ENCODE measurements around the gene SDK2.

Gene SDK2

DNA sequence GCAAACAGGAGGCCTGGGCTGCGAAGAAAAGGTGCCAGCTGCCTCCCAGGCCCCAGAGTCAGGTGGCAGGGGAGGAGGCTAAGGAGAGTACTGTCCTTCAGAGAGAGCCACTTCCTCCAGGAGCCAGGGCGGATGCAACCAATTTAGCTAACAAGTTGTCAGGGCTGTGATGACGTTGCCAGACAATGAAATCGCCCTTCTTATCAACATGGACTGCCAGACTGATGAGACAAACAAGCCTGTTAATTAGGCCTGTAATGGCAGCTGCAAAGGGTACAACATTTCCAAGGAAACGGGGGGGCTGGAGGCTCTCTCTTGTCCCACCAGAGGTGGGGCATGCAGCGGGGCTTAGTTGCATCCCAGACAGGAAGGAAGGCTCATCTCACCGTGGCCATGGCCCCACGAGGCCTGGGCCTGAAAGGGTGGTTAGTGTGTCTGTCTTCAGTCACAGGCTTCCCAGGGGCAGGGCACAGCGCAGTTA is 111.8 kb downstream of the SDK2 start:
- no peak for DNase-seq

- DNase-seq: no peak
These were observed 113.1 kb downstream of the SDK2 start for GRCh38 chr17:73531158-73531557.

DNA sequence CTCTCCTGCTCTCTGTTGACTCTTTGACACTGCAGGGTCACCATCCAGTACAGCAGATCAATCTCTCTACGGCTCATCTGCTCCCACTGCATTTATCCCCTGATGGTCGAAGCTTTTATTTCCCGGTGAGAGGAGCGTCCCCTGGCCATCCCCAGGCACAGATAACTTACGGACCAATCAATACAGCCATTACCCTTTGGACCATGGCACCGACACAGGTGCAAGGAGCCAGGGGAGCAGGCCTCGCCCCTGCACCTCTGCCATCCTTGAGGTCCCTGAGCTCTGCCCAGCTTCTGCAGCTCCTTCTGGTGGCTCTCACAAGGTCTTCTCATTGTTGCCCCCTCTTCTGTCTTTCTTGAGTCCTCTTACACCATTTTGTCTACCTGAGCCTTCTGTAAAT is 115.6 kb downstream of the SDK2 start:
- DNase-seq: no peak

DNA sequence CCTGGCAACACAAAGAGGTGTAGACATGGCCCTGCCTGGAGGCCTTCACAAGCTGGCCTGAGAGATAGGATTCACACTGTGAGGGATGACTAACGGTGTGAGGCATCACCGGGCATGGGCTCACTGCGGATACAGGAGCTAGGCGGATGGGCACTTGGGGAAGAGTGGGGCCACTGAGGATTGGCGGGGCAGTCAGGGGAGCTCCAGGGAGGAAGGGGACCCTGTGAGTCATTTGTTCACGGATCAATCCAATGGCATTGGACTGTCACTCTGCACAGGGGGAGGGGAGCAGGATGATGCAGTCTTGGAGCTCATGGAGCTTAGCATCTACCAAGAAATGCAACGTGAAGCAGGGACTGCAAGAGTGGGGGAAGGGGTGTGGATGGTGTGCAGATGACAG is 117.3 kb downstream of the SDK2 start:
- DNase-seq: no peak

- DNase-seq: no peak
These were observed 119.1 kb downstream of the SDK2 start for GRCh38 chr17:73524941-73525679.

DNA sequence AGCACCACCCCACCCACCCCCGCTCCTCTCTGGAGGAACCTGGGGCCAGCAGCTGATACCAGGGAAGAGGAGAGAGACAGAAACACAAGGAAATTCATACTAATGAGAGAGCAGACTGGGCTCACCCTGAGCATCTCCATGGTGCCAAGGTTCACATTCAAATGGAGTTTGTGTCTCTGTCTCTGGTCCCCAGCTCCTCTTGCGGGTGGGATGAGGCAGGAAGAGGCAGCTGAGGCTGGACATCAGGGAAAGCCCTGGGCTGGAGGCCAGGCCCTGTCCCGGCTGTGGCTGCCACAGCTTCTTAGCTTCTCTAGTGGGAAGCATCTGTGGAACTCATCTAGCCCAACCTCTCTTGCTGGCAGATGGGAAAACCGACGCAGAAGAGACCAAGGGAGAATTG is 121.5 kb downstream of the SDK2 start:
- no peak for DNase-seq

DNA sequence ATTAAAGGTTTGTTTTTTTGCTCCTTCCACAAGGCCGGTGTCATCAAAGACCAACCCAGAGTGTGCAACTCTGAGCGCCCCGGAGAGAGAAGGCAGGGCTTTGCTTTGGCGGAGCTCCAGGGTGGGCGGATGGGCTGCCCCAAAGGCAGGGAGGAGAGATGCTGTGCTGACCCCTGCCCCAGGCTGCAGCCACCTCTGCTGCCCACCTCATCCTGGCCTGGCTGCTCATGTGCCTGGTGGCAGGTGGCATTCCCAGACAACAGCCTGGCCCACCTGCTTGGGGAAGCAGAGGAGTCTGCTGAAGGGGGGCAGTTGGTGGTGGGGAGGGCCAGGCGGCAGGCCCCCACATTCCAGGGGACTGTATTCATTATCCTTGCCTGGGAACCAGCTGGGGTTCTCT is 122.1 kb downstream of the SDK2 start:
- no peak for DNase-seq

DNA sequence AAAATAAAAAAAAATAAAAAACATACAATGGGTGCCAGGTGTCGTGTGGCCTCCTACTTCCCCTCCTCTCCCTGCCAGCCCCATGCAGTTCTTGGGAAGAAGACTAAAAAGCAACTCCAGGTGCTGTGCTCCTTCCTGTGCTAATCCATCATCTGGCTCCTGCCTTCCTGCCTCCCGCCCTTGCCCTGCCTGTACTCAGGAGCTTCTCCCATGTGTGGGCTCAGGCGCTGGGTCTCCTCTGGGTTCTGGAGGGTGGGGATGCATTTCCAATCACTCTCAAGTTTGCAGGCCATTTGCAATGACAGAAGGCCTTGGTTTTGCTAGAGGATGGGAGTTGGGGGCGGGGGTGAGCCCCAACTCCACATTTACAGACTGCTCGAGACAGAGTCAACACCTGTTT is 122.9 kb downstream of the SDK2 start:
- no peak for DNase-seq

DNA sequence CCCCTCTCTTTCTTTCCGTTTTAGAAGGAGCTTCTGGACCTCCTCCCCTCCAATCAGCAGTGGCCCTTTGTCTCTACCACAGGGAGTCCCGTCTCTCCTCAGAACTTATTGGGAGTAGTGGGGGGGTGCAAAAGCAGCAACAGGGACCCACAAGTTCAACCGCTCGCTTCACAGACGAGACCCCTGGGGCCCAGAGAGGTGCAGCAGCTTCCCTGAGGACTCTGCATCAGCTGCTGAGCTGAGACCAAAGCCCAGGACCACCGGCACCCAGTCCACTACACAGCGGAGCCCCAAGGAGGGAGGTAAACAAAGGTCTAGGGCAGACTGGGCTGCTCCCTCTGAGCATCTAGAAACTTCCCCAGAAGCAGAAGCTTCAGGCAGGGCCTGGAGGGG is 123.9 kb downstream of the SDK2 start:
- DNase-seq: no peak

DNA sequence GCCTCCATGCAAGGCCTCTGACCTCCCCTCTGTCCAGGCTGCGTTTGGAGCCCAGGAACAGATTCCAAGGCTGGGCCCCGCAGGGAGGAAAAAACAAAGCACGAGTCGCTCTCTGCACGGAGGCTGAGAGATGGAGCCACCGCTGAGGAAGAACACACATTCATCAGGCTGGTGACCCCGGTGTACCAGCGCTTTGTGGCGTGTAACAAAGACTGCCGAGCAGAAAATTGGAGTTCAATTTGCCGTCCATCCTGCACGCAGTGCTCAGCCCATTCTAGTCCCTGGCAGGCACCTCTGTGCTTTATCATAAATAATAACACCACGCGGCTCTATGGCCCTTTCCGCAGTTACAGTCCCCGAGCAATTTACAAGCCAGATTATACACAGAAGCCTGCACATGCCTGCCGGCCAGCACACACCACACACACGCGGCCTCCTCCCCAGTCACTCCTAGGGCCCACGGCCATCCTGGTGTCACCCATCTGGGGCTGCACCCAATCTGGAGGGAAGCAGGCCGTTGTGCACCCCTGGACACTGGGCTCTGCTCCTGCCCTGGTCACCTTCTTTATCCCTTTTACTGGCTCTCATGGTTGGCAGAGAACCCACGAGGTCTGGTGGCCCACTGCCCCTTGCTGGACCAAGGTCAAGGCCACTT is 124.4 kb downstream of the SDK2 start:
- DNase-seq: no peak

DNA sequence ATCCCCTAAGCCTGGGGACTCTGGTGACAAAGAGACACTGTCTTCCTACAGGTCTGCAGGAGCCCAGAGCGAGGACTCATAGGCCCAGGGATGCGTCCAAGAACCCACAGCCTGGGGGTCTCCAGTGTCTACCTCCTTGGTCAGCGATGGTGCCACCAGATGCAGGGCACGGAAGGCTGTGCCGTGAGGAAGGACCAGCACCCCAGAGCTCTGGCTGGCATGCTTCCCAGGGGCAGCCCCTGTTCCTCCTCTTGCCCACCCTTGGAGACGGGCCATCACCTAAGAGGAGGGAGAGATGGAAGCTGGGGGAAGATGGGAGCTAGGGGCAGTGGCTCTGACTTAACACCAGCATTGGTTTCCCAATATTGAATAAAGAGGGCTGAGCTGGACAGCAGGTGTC is 125.2 kb downstream of the SDK2 start:
- DNase-seq: no peak

DNA sequence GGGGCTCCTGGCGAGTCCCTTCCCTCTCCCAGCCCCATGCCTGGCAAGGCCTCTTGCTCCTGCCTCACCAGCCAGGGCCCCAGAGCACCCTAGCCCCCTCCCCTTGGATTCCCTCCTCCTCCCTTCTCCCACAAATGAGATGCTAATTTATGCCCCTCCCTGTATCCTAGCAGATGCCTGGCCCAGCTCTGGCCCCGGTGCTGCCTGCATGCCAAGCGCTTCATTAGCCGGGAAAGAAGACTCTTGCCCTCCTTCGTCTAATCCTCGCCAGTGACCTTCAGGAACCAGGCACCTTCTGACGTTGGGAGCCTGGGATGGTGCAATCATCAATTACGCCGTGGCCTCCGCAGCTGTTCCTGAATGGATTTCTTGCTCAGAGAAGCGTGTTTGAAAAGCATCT is 127.8 kb downstream of the SDK2 start:
- no peak for DNase-seq

- DNase-seq: no peak
These were observed 129.9 kb downstream of the SDK2 start for GRCh38 chr17:73514146-73514863.

- no peak for DNase-seq
These were observed 130.8 kb downstream of the SDK2 start for GRCh38 chr17:73513426-73513825.

- DNase-seq: no peak
These were observed 132.5 kb downstream of the SDK2 start for GRCh38 chr17:73511719-73512115.

- no peak for DNase-seq
These were observed 133.1 kb downstream of the SDK2 start for GRCh38 chr17:73510981-73511718.

DNA sequence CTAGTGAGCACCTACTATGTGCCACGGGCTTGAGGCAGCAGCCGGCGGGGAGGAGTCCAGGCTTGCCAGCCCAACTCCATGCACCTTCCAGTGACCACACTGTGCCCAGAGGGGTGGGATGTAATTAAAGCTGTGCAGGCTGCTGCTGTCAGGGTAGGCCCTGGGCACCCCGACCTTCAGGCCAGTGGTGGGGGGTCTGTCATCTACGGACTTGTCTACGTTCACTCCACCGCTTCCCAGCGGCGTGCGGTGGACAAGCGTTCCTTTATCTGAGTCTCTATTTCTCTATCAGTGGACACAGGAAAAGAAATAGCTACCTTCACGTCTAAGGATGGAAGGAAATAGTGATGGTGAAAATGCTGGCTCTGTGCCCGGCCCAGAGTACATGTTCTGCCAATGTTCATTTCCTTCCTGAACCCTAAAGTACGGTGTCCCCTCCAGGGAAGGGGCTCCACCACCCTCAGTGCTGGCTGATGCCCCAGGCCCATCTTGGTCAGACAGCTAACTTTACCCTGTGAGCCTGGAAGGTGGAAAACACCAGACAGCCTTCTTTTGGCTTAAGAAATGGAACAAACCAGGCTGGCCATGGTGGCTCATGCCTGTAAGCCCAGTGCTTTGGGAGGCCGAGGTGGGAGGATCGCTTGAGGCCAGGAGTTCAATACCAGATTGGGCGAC is 135.2 kb downstream of the SDK2 start:
- no peak for DNase-seq

- DNase-seq: no peak
These were observed 136.0 kb downstream of the SDK2 start for GRCh38 chr17:73508057-73508930.

DNA sequence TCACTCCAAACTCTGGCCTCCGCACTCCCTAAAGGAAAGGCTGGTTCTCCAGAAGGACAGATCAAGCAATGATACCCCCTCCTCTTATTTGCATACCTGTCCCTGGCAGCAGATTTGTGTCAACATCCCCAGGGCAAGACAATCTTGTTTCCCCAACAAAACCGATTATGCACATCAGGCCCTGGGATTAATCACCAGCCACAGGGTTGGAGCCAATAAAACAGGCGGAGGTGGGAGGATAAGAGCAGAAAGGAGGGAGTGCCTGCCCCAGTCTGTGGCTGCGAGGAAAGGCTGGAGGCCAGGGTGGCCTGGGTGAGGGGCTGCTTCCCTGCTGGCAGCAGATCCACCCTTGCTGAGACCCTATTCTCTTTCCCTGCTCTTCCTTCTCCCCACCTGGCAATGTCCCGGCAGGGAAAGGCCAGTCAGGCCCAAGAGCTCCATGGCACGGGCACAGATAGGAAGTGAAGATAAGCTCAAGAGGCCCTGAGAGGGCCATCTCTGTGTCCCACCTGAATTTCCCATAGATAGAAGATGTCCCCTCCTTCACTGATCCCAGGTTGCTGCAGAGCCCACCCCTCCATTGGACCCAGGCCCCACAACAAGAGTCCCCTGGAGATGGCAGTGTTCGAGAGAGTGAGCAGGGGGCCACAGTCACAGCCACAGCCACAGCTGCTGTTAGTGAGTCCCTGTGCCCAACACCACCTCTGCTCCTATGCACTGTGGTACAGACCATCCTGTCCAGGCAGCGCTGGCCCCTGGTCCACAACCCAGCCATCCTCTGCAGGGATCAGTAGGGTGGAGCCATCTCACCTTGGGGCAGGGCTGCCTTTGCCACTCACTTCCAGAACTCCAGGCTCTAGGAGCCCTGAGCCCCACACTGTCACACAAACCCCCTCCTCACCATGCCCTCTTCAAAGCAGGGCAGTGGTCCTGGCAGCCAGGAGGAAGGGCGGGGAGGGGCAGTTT is 137.5 kb downstream of the SDK2 start:
- no peak for DNase-seq

- no peak for DNase-seq
These were observed 140.7 kb downstream of the SDK2 start for GRCh38 chr17:73503560-73503959.

All from suppressor macrophage treated with lipopolysaccharide for 4 hours (primary cell).